ENCODE results near the gene GPC1.

DNA sequence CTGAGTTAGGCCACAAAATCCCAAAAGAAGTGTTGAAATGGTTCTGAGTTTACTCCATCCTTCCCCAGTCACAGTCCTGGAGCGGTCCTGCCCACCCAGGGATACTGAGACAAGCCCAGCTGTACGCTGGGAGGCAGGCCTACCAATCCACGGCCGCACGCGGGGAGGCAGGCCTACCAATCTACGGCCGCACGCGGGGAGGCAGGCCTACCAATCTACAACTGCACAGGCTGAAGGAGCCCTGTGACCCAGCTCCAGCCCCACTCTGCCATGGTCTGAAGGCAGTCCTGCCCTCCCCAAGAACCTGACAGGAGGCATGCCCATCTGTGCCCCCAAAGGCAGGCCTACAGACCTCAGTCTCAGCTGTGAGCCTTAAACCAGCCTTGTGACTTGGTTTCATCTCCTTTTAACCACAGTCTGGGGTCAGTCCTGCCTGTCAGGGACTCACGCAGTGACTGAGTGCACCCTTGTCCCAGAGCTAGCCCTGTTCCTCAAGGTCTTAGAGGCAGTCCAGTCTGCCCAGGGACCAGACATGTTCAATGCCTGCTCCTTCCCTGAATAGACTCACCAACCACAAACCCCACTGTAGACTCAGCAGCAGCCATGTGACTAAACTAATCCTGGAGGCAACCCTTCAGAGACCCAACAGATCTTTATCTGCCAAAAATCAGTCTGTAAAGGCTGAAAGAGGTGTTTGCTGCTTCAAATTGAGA is 36.8 kb downstream of the GPC1 start:
- no peak for TF ChIP-seq EZH2 (IDR thresholded peaks at IDR 0.05; ENCODE audit: borderline replicate concordance)
- TF ChIP-seq, protein P1, sequence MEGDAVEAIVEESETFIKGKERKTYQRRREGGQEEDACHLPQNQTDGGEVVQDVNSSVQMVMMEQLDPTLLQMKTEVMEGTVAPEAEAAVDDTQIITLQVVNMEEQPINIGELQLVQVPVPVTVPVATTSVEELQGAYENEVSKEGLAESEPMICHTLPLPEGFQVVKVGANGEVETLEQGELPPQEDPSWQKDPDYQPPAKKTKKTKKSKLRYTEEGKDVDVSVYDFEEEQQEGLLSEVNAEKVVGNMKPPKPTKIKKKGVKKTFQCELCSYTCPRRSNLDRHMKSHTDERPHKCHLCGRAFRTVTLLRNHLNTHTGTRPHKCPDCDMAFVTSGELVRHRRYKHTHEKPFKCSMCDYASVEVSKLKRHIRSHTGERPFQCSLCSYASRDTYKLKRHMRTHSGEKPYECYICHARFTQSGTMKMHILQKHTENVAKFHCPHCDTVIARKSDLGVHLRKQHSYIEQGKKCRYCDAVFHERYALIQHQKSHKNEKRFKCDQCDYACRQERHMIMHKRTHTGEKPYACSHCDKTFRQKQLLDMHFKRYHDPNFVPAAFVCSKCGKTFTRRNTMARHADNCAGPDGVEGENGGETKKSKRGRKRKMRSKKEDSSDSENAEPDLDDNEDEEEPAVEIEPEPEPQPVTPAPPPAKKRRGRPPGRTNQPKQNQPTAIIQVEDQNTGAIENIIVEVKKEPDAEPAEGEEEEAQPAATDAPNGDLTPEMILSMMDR (IDR thresholded peaks at IDR 0.05; ENCODE audit: poor library complexity) = no peak
